GM12872 (cell line): ENCODE data around the gene PRR15L.

ENCODE experiments used
- CTCF ChIP-seq: IDR thresholded peaks from 3 replicates; pipeline ENCODE4 v1.5.1; 2011; ENCODE audit warnings: low read depth, mild to moderate bottlenecking, low read length, moderate library complexity; ENCODE audit not compliant: insufficient read depth

The PRR15L gene

GRCh38 chr17:48001197-48001596 lies 43.5 kb upstream of the PRR15L start:
- no peak for TF ChIP-seq CTCF

DNA sequence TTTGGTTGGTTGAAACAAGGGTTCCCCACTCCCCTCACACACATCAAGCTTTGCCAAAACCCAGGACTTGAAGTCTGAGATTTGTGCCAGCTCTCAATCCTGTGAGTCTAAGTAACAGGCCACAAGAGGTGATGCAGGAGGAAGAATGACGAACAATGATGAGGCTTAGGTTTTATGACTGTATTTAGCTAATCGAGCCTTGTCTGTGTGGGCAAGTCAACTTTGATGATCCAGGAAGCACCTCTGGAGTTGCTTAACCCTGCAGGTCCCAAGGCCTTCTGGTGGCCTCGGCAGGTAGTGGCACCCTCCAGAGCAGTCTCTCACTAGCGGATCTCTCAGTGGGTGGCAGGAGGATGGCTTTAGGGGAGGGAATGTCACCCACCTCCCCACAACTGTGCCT lies 41.9 kb upstream of the PRR15L start:
- no peak for TF ChIP-seq CTCF

DNA sequence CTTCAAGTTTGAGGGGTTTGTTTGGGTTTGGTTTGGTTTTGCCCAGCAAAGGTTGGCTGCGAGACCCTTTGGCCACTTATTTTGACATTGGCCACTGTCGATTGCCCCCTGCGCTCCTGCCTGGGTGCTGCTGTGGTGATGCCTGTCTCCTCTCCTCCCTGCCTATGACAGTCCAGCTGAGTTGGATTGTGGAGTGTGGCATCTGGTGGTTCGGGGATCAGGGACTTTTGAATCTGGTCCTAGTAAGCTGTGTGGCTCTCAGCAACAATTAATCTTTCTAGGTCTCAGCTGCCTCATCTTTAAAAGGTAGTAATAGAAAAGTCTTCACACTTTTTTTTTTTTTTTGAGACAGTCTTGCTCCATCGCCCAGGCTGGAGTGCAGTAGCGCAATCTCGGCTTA lies 40.4 kb upstream of the PRR15L start:
- TF ChIP-seq CTCF = no peak

- no peak for TF ChIP-seq CTCF
Measured at GRCh38 chr17:47997586-47997985, 39.9 kb upstream of the PRR15L start.

GRCh38 chr17:47996201-47996600 lies 38.5 kb upstream of the PRR15L start:
- no peak for TF ChIP-seq CTCF

DNA sequence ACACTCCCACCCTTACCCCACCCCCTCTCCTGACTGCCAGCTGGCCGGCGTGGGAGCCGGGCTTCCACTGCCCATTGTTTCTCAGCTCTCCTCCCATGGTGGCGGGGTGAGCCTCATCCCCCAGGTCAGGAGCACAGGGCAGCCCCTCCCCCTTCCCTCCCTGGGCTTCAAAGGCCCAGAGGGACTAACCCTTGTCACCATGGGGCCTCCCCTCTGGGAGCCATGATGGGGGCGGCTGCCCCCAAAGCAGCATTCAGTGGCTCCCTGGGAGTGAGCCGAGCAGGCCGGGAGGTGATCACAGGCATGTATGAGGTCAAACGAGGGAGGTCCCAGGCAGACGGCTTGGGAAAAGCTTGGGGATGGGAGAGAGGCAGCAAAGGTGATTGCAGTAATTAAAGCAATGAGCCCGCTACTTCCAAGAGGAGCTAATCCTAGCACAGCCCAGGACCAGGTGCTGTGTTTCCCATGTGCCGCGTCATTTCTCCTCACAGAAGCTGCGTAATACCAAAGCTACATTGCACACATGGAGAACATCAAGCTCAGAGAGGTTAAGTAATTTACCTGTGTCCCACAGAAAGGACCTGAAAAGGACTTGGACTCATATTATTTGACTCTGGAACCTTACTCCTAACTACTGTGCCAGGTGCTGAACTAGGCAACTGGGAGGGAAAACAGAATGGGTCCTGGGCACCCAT lies 37.7 kb upstream of the PRR15L start:
- TF ChIP-seq CTCF = no peak

GRCh38 chr17:47994724-47995123 lies 37.0 kb upstream of the PRR15L start:
- no peak for TF ChIP-seq CTCF
